Measurements from ENCODE around the gene CMC4. TPM values are rescaled to one million over a fixed set of nuclear protein-coding genes. Genes with fewer than 3 reads are reported as not detected.

CMC4 gene
- total RNA-seq, 1 experiment from 2014 or later = 15.8 TPM

DNA sequence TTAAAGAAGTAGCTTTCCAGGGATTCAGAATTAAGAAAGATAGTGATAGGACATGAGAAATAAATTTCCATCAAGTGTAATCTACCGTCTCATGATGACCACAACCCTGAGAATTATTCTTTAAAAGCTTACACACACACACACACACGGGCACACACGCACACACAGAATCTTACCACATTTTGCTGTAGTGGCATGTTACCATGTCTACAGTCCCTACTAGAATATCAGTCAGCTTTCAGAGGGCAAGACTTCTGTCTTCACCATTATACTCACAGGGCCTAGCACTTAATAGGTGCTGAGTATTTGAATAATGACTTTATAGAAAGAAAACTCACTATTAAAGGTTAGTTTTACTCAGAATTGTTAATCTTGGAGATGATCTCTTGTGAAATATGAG lies 15.4 kb downstream of the CMC4 start:
- Histone ChIP-seq H3K9me2 (ENCODE audit: insufficient read depth) (no peaks in the 10 kb centered on the region), H3K4me3 (no peak overlapping the region), H3K4me1 (replicated peaks; ENCODE audit: insufficient read depth) (no peaks in the 10 kb centered on the region), H3F3A (ENCODE audit: insufficient read depth, low read depth) (no peaks in the 10 kb centered on the region), H3K27ac (no peak overlapping the region), H3K27me3 (ENCODE audit: insufficient read depth, low read depth) (no peaks in the 10 kb centered on the region), H2AFZ (no peak overlapping the region), H3K9me3 (ENCODE audit: insufficient read depth, low read depth) (no peaks in the 10 kb centered on the region), H3K4me2 (no peak overlapping the region), H4K20me1 (ENCODE audit: insufficient read depth) (no peaks in the 10 kb centered on the region), H3K79me2 (ENCODE audit: low read depth) (no peaks in the 10 kb centered on the region), H3K36me3 (ENCODE audit: low read depth) (no peaks in the 10 kb centered on the region)
- CTCF ChIA-PET = interaction anchor here (0.6 kb wide), 1 partner anchor 161 kb away, joined by 4 read pairs; the partner anchor contains the start of gene VBP1
- intact Hi-C loops (cut with micrococcal nuclease; ENCODE audit: unreplicated experiment) = no loop called here
- TF ChIP-seq, protein P1, sequence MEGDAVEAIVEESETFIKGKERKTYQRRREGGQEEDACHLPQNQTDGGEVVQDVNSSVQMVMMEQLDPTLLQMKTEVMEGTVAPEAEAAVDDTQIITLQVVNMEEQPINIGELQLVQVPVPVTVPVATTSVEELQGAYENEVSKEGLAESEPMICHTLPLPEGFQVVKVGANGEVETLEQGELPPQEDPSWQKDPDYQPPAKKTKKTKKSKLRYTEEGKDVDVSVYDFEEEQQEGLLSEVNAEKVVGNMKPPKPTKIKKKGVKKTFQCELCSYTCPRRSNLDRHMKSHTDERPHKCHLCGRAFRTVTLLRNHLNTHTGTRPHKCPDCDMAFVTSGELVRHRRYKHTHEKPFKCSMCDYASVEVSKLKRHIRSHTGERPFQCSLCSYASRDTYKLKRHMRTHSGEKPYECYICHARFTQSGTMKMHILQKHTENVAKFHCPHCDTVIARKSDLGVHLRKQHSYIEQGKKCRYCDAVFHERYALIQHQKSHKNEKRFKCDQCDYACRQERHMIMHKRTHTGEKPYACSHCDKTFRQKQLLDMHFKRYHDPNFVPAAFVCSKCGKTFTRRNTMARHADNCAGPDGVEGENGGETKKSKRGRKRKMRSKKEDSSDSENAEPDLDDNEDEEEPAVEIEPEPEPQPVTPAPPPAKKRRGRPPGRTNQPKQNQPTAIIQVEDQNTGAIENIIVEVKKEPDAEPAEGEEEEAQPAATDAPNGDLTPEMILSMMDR (conservative IDR thresholded peaks at IDR 0.05) = no peak
- no peak for TF ChIP-seq EZH2 (IDR thresholded peaks at IDR 0.05; ENCODE audit: low read depth)
- BruUV-seq (replicated peaks) = no TSS peak
- DNase-seq = no peak
- POLR2A ChIA-PET (ENCODE audit: unreplicated experiment) = no interaction called here

DNA sequence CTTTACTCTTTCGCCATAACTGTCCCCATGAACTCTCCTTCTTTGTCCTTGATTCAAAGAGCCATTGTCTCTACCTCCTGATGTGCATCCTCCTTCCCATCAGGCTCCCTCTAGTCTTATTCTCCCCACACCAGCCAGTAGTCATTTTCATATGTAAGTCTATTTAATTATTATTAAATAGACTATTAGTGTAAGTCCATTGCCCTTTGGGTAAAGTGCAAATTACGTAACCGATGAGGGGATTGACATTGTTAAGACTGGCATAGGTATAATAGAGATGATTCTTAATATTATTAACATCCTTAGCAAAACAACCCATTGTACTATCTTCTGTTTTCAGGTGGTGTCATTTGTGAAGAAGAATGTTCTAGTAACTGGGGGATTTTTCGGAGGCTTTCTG lies 16.7 kb downstream of the CMC4 start:
- H3K4me3 ChIP-seq = no peak overlapping the region
- DNase-seq = no peak
- H3K36me3 ChIP-seq (ENCODE audit: low read depth) = no peaks in the 10 kb centered on the region
- no peaks in the 10 kb centered on the region for H3K79me2 ChIP-seq (ENCODE audit: low read depth)
- H3K9me3 ChIP-seq (ENCODE audit: insufficient read depth, low read depth) = no peaks in the 10 kb centered on the region
- intact Hi-C loops (cut with micrococcal nuclease; ENCODE audit: unreplicated experiment) = no loop called here
- H4K20me1 ChIP-seq (ENCODE audit: insufficient read depth) = no peaks in the 10 kb centered on the region
- no peak overlapping the region for H3K27ac ChIP-seq
- ChIA-PET CTCF (no interaction called here), POLR2A (ENCODE audit: unreplicated experiment) (interaction anchor here (0.7 kb wide), 1 partner anchor 14 kb away, joined by 3 read pairs; no protein-coding TSS in a partner anchor)
- H3K27me3 ChIP-seq (ENCODE audit: insufficient read depth, low read depth) = no peaks in the 10 kb centered on the region
- no peaks in the 10 kb centered on the region for H3K4me1 ChIP-seq (replicated peaks; ENCODE audit: insufficient read depth)
- H2AFZ ChIP-seq = no peak overlapping the region
- no peaks in the 10 kb centered on the region for H3K9me2 ChIP-seq (ENCODE audit: insufficient read depth)
- no peak for TF ChIP-seq EZH2 (IDR thresholded peaks at IDR 0.05; ENCODE audit: low read depth)
- TF ChIP-seq, protein P1 (conservative IDR thresholded peaks at IDR 0.05) = no peak
- no TSS peak for BruUV-seq (replicated peaks)
- no peaks in the 10 kb centered on the region for H3F3A ChIP-seq (ENCODE audit: insufficient read depth, low read depth)
- no peak overlapping the region for H3K4me2 ChIP-seq

DNA sequence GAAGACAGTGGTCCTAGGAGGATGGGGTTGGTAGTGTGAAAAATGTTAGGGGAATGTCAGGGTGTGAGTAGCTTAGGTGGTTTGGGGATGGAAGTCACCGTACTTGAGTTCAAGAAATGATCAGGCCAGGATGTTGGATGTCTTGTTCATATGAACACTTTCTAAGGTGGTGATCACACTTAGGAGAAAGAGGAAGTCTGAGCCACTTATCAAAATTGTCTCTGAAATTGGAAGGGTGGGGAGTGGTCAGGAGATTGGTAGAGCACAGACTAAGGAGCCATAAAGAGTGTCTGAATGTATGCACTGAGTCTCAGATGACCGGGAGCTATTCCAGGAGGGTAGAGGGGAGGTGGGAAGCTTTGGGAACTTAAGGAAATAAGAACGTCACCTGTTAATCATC lies 17.3 kb downstream of the CMC4 start:
- ChIA-PET POLR2A (ENCODE audit: unreplicated experiment) (interaction anchor here (0.7 kb wide), 1 partner anchor 15 kb away, joined by 3 read pairs; no protein-coding TSS in a partner anchor), CTCF (no interaction called here)
- H3F3A ChIP-seq (ENCODE audit: insufficient read depth, low read depth) = no peaks in the 10 kb centered on the region
- H3K27ac ChIP-seq = no peak overlapping the region
- no peaks in the 10 kb centered on the region for H3K36me3 ChIP-seq (ENCODE audit: low read depth)
- no peaks in the 10 kb centered on the region for H4K20me1 ChIP-seq (ENCODE audit: insufficient read depth)
- no peaks in the 10 kb centered on the region for H3K4me1 ChIP-seq (replicated peaks; ENCODE audit: insufficient read depth)
- no peak overlapping the region for H3K4me3 ChIP-seq
- no peak overlapping the region for H2AFZ ChIP-seq
- no peak for DNase-seq
- H3K9me2 ChIP-seq (ENCODE audit: insufficient read depth) = no peaks in the 10 kb centered on the region
- no peaks in the 10 kb centered on the region for H3K79me2 ChIP-seq (ENCODE audit: low read depth)
- H3K27me3 ChIP-seq (ENCODE audit: insufficient read depth, low read depth) = no peaks in the 10 kb centered on the region
- no TSS peak for BruUV-seq (replicated peaks)
- H3K9me3 ChIP-seq (ENCODE audit: insufficient read depth, low read depth) = no peaks in the 10 kb centered on the region
- no peak for TF ChIP-seq EZH2 (IDR thresholded peaks at IDR 0.05; ENCODE audit: low read depth)
- TF ChIP-seq, protein P1 (conservative IDR thresholded peaks at IDR 0.05) = no peak
- H3K4me2 ChIP-seq = no peak overlapping the region
- intact Hi-C loops (cut with micrococcal nuclease; ENCODE audit: unreplicated experiment) = no loop called here
